Measurements from ENCODE around the gene TBC1D25. TPM values are rescaled to one million over a fixed set of nuclear protein-coding genes. Genes with fewer than 3 reads are reported as not detected.

The TBC1D25 gene
- total RNA-seq, 1 experiment from 2014 or later, result 3.1 TPM

DNA sequence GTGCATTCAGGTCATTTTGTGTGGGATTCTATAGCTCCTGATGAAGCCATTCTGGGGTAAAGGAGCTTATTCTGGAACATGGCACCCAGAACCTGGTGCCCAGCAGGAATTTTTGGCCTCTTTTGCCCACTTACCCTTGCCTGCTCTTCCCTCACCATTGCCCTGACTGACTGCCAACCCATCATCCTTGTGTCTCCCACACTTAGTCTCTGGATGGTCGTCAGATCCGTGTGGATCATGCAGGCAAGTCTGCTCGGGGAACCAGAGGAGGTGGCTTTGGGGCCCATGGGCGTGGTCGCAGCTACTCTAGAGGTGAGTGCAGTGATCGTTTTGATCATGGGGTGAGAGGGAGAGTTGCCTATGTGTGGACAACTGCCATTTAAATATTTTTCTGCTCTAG, 36.6 kb downstream of the TBC1D25 start:
- Histone ChIP-seq H3K27ac (ENCODE audit: low read length) (no peak overlapping the region), H3K79me2 (ENCODE audit: low read length) (peaks cover 10% of the 10 kb centered on the region), H4K20me1 (ENCODE audit: insufficient read depth, low read depth, low read length) (0 out of 2 replicates have a peak, but pooled peaks cover 5% of the 10 kb centered on the region), H3K9me2 (replicated peaks; ENCODE audit: insufficient read depth, low read length) (no peaks in the 10 kb centered on the region), H3K9me3 (ENCODE audit: low read length) (no peaks in the 10 kb centered on the region), H3K4me3 (ENCODE audit: low read length) (peak overlapping the region; percentile 72; the same call in 1 of the 2 replicates), H3K36me3 (ENCODE audit: insufficient read depth, low read length) (peaks cover 28% of the 10 kb centered on the region), H2AFZ (ENCODE audit: low read length) (no peak overlapping the region), H3K27me3 (ENCODE audit: low read length) (no peaks in the 10 kb centered on the region), H3K9ac (ENCODE audit: low read length) (0 out of 2 replicates have a peak overlapping the region, but pooled peaks have one; percentile 90), H3K4me2 (ENCODE audit: low read depth, low read length, poor library complexity, severe bottlenecking) (peak overlapping the region; percentile 83), H3K4me1 (ENCODE audit: low read length) (peaks cover 21% of the 10 kb centered on the region)
- DNase-seq, result no peak

DNA sequence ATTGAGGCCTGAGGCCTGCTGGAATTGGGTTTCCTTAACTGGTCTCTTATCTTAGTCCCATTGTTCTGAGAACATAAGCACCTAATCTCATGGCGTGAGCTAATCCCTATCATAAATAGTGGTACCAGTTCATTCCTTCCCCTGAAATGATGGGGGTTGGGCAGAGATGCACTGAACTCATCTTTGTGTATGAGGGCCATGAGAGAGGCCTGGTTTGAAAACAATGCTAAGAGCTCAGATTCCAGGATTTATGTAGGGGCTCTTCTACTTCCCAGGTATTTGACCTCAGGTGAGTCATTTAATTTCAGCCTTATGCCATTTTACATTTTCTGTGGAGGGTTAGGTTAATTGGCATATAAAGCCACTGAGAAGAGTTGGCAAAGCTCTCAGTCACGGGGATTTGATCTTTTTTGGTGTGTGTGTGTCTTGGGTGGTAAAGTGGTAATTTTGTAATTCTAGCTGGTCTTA, 39.2 kb downstream of the TBC1D25 start:
- H3K9me3 ChIP-seq (ENCODE audit: low read length), result no peaks in the 10 kb centered on the region
- H3K4me2 ChIP-seq (ENCODE audit: low read depth, low read length, poor library complexity, severe bottlenecking), result no peak overlapping the region
- H3K27ac ChIP-seq (ENCODE audit: low read length), result no peak overlapping the region
- peak; percentile 51 for DNase-seq
- H2AFZ ChIP-seq (ENCODE audit: low read length), result no peak overlapping the region
- no peak overlapping the region for H3K4me3 ChIP-seq (ENCODE audit: low read length)
- peaks cover 28% of the 10 kb centered on the region for H3K36me3 ChIP-seq (ENCODE audit: insufficient read depth, low read length)
- peaks cover 10% of the 10 kb centered on the region for H3K79me2 ChIP-seq (ENCODE audit: low read length)
- H4K20me1 ChIP-seq (ENCODE audit: insufficient read depth, low read depth, low read length), result 0 out of 2 replicates have a peak, but pooled peaks cover 5% of the 10 kb centered on the region
- H3K9ac ChIP-seq (ENCODE audit: low read length), result no peak overlapping the region
- no peaks in the 10 kb centered on the region for H3K9me2 ChIP-seq (replicated peaks; ENCODE audit: insufficient read depth, low read length)
- H3K27me3 ChIP-seq (ENCODE audit: low read length), result no peaks in the 10 kb centered on the region
- peaks cover 17% of the 10 kb centered on the region for H3K4me1 ChIP-seq (ENCODE audit: low read length)

DNA sequence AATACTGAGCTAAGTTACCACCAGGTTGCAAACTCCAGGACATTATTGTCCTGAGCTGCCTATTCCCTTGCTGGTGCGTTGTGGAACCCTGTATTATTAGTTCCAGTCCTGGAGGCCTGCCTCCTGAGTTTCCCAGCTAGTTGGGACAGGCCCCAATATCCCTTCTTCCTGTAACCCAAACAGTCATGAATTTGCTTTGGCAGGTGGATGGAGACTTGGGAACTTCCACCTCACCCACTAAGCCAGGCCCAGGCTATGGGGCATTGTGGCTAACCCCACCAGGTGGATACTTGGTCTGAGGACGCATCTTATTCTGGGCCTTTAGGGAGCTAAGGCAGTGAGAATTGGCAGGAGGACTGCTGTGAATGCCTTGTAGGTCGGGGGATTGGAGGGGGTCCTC, 39.7 kb downstream of the TBC1D25 start:
- H3K36me3 ChIP-seq (ENCODE audit: insufficient read depth, low read length), result peaks cover 28% of the 10 kb centered on the region
- H4K20me1 ChIP-seq (ENCODE audit: insufficient read depth, low read depth, low read length), result 0 out of 2 replicates have a peak, but pooled peaks cover 5% of the 10 kb centered on the region
- no peak overlapping the region for H3K4me2 ChIP-seq (ENCODE audit: low read depth, low read length, poor library complexity, severe bottlenecking)
- peaks cover 10% of the 10 kb centered on the region for H3K79me2 ChIP-seq (ENCODE audit: low read length)
- H3K9me2 ChIP-seq (replicated peaks; ENCODE audit: insufficient read depth, low read length), result no peaks in the 10 kb centered on the region
- H2AFZ ChIP-seq (ENCODE audit: low read length), result no peak overlapping the region
- no peak overlapping the region for H3K4me3 ChIP-seq (ENCODE audit: low read length)
- no peak overlapping the region for H3K9ac ChIP-seq (ENCODE audit: low read length)
- no peaks in the 10 kb centered on the region for H3K9me3 ChIP-seq (ENCODE audit: low read length)
- H3K27me3 ChIP-seq (ENCODE audit: low read length), result no peaks in the 10 kb centered on the region
- DNase-seq, result peak; percentile 50
- H3K27ac ChIP-seq (ENCODE audit: low read length), result no peak overlapping the region
- H3K4me1 ChIP-seq (ENCODE audit: low read length), result peaks cover 14% of the 10 kb centered on the region

DNA sequence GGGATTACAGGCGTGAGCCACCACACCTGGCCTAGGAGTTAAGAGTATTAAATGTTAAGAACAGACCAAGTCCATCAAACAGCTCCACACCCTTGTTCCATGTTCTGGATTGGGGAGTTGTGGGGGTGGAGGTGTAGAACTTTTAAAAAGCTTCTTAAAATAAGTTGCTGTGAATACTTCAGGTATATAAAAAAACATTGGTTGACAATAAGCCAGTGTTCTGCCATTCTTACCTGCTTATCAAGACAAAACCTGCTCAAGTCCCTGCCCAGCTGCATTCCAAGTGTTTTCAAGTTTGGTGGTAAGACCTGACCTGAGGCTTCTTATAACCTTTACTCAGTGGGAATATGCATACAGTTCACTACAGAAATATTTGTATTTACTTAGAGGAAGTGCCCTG, 41.1 kb downstream of the TBC1D25 start:
- 0 out of 2 replicates have a peak, but pooled peaks cover 5% of the 10 kb centered on the region for H4K20me1 ChIP-seq (ENCODE audit: insufficient read depth, low read depth, low read length)
- peaks cover 8% of the 10 kb centered on the region for H3K4me1 ChIP-seq (ENCODE audit: low read length)
- no peak for DNase-seq
- H3K9ac ChIP-seq (ENCODE audit: low read length), result no peak overlapping the region
- H3K4me2 ChIP-seq (ENCODE audit: low read depth, low read length, poor library complexity, severe bottlenecking), result no peak overlapping the region
- H3K9me3 ChIP-seq (ENCODE audit: low read length), result no peaks in the 10 kb centered on the region
- no peak overlapping the region for H3K27ac ChIP-seq (ENCODE audit: low read length)
- 0 out of 2 replicates have a peak, but pooled peaks cover 2% of the 10 kb centered on the region for H3K79me2 ChIP-seq (ENCODE audit: low read length)
- no peaks in the 10 kb centered on the region for H3K27me3 ChIP-seq (ENCODE audit: low read length)
- H2AFZ ChIP-seq (ENCODE audit: low read length), result no peak overlapping the region
- H3K36me3 ChIP-seq (ENCODE audit: insufficient read depth, low read length), result peaks cover 20% of the 10 kb centered on the region
- no peak overlapping the region for H3K4me3 ChIP-seq (ENCODE audit: low read length)
- H3K9me2 ChIP-seq (replicated peaks; ENCODE audit: insufficient read depth, low read length), result no peaks in the 10 kb centered on the region

DNA sequence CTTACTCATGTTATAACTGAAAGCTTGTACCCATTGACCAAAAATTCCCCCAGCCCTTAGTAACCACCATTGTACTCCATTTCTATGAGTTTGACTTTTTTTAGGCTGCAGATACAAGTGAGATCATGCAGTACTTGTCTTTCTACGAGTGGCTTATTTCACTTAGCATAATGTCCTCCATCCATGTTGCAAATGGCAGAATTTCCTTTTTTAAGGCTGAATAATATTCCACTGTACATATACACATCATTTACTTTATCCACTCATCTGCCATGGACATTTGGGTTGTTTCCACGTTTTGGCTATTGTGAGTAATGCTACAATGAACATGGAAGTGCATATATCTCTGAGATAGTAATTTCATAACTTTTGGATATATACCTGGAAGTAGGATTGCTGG, 45.2 kb downstream of the TBC1D25 start:
- H3K4me1 ChIP-seq (ENCODE audit: low read length), result no peaks in the 10 kb centered on the region
- H3K4me3 ChIP-seq (ENCODE audit: low read length), result no peak overlapping the region
- no peaks in the 10 kb centered on the region for H4K20me1 ChIP-seq (ENCODE audit: insufficient read depth, low read depth, low read length)
- no peaks in the 10 kb centered on the region for H3K27me3 ChIP-seq (ENCODE audit: low read length)
- H3K9me3 ChIP-seq (ENCODE audit: low read length), result no peaks in the 10 kb centered on the region
- no peak overlapping the region for H3K4me2 ChIP-seq (ENCODE audit: low read depth, low read length, poor library complexity, severe bottlenecking)
- DNase-seq, result no peak
- H3K27ac ChIP-seq (ENCODE audit: low read length), result no peak overlapping the region
- no peak overlapping the region for H3K9ac ChIP-seq (ENCODE audit: low read length)
- H3K9me2 ChIP-seq (replicated peaks; ENCODE audit: insufficient read depth, low read length), result no peaks in the 10 kb centered on the region
- H2AFZ ChIP-seq (ENCODE audit: low read length), result no peak overlapping the region
- H3K79me2 ChIP-seq (ENCODE audit: low read length), result no peaks in the 10 kb centered on the region
- H3K36me3 ChIP-seq (ENCODE audit: insufficient read depth, low read length), result no peaks in the 10 kb centered on the region

DNA sequence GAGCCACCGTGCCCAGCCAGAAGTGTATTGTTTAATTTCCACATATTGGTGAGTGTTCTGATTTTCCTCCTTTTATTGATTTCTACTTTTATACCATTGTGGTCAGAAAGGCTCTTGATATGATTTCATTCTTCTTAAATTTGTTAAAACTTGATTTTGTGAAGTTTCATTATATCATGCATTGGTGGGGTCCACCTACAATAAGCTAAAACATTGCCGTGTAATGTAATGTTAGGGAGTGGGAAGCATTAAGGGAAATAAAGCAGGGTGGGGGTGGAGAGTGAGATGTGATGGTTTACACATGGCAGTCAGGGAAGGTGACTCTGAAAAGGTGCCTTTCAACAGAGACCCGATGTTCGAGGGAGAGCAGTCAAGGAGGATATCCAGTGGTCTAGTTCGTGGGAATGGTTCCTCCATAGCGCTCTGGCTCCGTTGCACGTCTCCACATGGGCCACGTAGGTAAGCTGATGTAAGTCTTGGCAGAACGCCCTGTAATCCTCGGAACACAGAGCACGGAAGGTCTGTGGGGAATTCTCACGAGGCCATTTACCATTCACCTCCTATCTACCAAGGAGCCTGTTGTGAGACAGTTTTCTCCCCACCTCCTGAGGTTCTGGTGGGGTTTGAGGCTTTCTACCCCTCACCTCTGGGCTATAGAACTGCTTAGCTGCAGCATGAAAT, 50.1 kb downstream of the TBC1D25 start:
- Histone ChIP-seq H3K9ac (ENCODE audit: low read length) (no peak overlapping the region), H3K4me1 (ENCODE audit: low read length) (no peaks in the 10 kb centered on the region), H3K9me3 (ENCODE audit: low read length) (no peaks in the 10 kb centered on the region), H4K20me1 (ENCODE audit: insufficient read depth, low read depth, low read length) (no peaks in the 10 kb centered on the region), H3K27me3 (ENCODE audit: low read length) (no peaks in the 10 kb centered on the region), H3K79me2 (ENCODE audit: low read length) (no peaks in the 10 kb centered on the region), H3K27ac (ENCODE audit: low read length) (no peak overlapping the region), H3K36me3 (ENCODE audit: insufficient read depth, low read length) (no peaks in the 10 kb centered on the region), H3K9me2 (replicated peaks; ENCODE audit: insufficient read depth, low read length) (no peaks in the 10 kb centered on the region), H2AFZ (ENCODE audit: low read length) (no peak overlapping the region), H3K4me3 (ENCODE audit: low read length) (no peak overlapping the region), H3K4me2 (ENCODE audit: low read depth, low read length, poor library complexity, severe bottlenecking) (no peak overlapping the region)
- no peak for DNase-seq

DNA sequence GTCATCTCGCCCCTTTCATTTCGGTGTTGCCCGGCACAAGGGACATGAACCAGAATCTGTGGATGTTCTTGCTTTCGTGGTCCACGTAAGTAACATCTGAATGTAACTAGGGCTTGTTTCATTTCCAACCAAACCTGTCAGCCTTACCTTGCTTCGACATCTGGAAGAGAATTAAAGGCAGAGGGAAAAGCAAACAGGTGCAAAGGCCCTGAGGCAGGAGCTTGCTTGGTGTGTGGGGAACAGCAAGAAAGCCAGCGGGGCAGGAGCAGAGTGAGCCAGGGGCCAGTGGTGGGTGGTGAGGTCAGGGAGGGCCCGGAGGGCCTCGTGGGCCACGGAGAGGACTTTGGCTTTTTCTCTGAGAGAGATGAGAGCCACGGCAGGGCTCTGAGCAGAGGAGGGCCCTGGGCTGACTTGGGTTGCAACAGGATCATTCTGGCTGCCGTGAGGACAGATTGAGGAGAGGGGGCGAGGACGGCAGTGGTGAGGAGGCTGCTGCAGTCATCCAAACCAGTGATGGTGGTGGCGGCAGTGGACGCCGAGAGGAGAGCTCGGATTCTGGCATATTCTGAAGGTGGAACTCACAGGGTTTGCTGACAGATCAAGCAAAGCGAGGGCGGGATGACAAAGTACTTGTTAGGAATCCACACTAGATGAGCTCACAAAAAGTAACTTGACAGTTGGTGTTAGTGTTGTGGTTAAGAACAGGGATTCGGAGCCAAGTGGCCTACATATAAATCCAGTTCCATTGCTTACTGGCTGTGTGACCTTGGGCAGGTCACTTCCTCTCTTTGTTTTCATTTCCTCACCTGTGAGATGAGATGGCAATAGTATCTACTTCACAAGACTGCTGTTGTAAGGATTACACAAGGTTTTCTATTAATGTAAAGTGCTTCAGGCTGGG, 50.9 kb downstream of the TBC1D25 start:
- H4K20me1 ChIP-seq (ENCODE audit: insufficient read depth, low read depth, low read length), result no peaks in the 10 kb centered on the region
- H3K9me2 ChIP-seq (replicated peaks; ENCODE audit: insufficient read depth, low read length), result no peaks in the 10 kb centered on the region
- H3K4me3 ChIP-seq (ENCODE audit: low read length), result no peak overlapping the region
- no peaks in the 10 kb centered on the region for H3K4me1 ChIP-seq (ENCODE audit: low read length)
- H3K27me3 ChIP-seq (ENCODE audit: low read length), result no peaks in the 10 kb centered on the region
- no peaks in the 10 kb centered on the region for H3K79me2 ChIP-seq (ENCODE audit: low read length)
- no peaks in the 10 kb centered on the region for H3K9me3 ChIP-seq (ENCODE audit: low read length)
- H3K4me2 ChIP-seq (ENCODE audit: low read depth, low read length, poor library complexity, severe bottlenecking), result no peak overlapping the region
- no peak overlapping the region for H2AFZ ChIP-seq (ENCODE audit: low read length)
- no peak overlapping the region for H3K9ac ChIP-seq (ENCODE audit: low read length)
- H3K36me3 ChIP-seq (ENCODE audit: insufficient read depth, low read length), result no peaks in the 10 kb centered on the region
- H3K27ac ChIP-seq (ENCODE audit: low read length), result no peak overlapping the region
- no peak for DNase-seq

DNA sequence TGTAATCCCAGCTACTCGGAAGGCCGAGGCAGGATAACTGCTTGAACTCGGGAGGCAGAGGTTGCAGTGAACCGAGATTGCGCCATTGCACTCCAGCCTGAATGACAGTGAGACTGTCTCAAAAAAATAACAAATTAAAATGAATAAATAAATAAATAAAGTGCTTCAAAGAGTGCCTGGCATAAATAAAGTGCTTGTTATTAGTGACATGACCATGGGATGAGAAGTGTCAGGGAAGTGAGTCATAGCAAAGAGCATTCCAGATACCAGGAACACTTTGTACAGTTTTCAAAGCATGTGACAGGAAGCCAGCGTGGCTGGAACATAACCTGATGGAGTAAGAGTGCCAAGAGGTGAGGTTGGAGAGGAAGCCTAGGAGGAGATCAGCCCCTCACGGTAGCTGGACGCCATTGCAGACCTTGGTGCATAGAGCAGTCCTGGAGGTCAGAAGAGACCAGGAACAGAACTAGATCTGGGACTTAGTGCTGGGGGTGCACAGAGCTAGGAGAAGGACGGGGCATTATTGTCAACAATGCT, 51.8 kb downstream of the TBC1D25 start:
- Histone ChIP-seq H4K20me1 (ENCODE audit: insufficient read depth, low read depth, low read length) (no peaks in the 10 kb centered on the region), H2AFZ (ENCODE audit: low read length) (no peak overlapping the region), H3K4me1 (ENCODE audit: low read length) (no peaks in the 10 kb centered on the region), H3K27ac (ENCODE audit: low read length) (no peak overlapping the region), H3K36me3 (ENCODE audit: insufficient read depth, low read length) (no peaks in the 10 kb centered on the region), H3K9me3 (ENCODE audit: low read length) (no peaks in the 10 kb centered on the region), H3K27me3 (ENCODE audit: low read length) (no peaks in the 10 kb centered on the region), H3K4me3 (ENCODE audit: low read length) (no peak overlapping the region), H3K9ac (ENCODE audit: low read length) (no peak overlapping the region), H3K4me2 (ENCODE audit: low read depth, low read length, poor library complexity, severe bottlenecking) (no peak overlapping the region), H3K79me2 (ENCODE audit: low read length) (no peaks in the 10 kb centered on the region), H3K9me2 (replicated peaks; ENCODE audit: insufficient read depth, low read length) (no peaks in the 10 kb centered on the region)
- no peak for DNase-seq

Measured in Karpas-422 (cell line).